NCI-H524 treated with DMSO at 0.1 percent for 48 hours (cell line): ENCODE results near the gene ECPAS.
"Not testable (repeated sequence)": the region's sequence is repeated elsewhere in the genome, so short reads cannot be mapped to it uniquely, and the experiment has no call there.

Source experiments
- DNase-seq: peaks from one replicate; lab custom pipeline; 2025; lab: John Stamatoyannopoulos, UW

ECPAS gene

GRCh38 chr9:111477677-111478076 is 6.5 kb downstream of the ECPAS start:
- DNase-seq: no peak

- DNase-seq: no peak
These were observed 9.0 kb downstream of the ECPAS start for GRCh38 chr9:111475195-111475594.

DNA sequence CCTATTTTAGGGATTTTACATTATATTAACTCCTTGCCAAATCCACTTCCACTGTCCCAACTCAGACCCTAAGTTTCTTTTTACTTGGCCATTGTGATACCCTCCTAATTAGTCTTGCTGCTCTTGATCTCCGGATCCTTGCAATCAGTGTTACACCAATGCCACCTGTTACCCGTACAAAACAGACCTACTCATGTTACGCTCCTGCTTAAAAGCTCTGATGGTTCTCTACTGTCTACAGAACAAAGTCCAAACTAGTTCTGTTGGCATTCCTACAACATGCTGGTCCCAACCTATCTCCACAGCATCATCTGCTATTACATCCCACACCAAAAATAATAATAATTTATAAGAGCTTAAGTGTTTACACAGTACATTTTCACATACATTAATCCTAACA is 9.8 kb downstream of the ECPAS start:
- peak; percentile 22 for DNase-seq

DNA sequence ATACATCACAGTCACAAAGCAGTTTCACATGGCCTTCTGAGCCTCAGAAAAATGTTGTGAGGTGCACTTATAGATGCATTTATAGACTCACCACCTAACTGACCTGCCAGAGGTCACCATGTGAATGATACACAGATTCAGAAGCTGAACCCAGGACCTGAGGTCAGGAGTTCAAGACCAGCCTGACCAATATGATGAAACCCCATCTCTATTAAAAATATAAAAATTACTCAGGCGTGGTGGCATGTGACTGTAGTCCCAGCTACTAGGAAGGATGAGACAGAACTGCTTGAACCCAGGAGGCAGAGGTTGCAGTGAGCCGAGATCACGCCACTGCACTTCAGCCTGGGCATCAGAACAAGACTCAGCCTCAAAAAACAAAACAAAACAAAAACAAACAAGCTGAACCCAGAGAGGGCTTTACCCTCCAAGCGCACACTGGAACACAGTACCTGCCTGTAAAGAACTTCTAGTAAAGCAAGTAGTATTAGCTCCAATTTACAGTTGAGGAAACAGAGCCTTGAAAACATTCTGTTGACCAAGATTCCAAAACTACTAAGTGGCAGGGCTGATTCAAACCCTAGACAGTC is 16.3 kb downstream of the ECPAS start:
- DNase-seq: no peak

DNA sequence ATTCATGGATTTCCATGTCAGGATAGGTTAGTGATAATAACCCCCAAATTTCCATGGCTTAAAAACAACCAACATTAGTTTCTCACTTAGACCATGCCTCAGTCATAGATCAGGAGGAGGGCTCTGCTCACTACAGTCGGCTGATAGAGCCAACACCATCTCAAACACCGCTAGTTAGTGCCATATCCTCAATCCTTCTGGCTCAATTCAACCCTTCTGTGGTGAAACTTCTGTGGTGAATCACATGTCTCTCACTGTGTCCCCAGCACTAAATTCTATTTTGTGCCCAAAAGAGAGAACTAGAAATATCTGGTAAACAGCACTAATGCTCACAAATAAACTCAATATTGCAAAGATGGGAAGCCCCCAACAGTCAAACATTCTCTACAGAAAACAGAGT is 21.1 kb downstream of the ECPAS start:
- no peak for DNase-seq

- DNase-seq: no peak
These were observed 25.8 kb downstream of the ECPAS start for GRCh38 chr9:111458139-111459009.

DNA sequence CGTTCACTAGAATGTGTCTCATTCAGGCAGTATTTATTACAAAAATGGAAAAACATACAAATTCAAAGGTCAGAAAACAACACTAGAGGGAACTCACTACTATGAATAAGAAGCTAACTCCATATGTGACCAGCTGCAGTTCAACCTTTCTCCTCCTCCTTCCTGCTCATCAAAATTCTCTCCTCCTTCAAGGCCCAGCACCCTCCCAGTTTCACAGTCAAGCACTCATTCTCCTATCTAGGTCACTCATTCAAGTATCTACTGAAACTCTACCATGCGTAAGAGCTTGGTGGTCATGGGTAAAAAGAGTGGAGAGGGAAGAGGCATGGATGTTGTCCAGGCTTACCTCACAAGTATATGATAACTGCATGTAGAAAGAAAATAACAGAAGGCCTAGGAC is 27.7 kb downstream of the ECPAS start:
- no peak for DNase-seq

DNA sequence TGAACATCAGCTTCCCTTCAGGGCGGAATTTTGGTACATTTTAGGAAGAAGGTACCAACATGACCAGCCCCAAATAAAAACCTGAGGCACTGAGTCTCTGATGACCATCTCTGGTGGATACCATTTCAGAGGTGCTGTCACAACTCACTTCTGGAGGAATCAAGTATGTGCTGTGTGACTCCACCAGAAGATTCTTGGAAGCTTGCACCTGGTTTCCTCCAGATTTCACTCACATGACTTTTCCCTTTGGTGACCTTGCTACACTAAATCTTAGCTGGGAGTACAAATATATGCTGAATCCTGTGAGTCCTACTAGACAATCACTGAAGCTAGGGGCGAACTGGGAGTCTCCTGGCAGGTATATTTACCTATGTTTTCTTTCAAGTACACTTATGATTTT is 28.5 kb downstream of the ECPAS start:
- no peak for DNase-seq

DNA sequence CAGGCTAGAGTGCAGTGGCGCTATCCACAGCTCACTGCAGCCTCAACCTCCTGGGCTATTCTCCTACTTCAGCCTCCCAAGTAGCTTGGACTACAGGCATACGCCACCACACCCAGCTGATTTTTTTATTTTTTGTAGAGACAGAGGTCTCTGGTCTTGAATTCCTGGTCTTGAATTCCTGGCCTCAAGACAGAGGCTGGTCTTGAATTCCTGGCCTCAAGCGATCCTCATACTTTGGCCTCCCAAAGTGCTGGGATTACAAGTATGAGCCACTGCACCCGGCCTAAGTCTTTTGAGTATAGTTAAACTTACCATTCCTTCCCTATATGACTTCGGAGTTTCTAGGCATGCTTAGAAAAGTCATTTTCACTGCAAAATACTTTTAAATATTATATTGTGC is 29.4 kb downstream of the ECPAS start:
- no peak for DNase-seq

- DNase-seq: no peak
These were observed 32.6 kb downstream of the ECPAS start for GRCh38 chr9:111451570-111451969.

DNA sequence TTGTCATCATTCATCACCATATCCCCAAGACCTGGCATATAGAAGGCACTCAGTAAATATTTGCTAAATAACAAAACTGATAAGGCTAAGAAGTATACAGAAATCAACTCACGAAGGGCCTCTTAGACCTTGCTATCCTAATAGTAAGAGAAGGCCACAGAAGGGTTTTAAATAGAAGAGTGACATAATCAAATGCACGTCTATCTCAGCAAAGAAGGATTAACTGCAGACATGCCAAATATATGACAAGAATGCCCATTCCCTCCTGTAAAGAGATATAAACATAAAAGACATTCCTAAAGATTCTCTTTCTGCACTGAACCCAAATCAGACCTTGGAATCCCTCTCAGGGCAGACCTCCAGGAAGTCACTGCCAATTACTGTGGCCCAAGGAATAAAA is 34.1 kb downstream of the ECPAS start:
- no peak for DNase-seq

- DNase-seq: no peak
These were observed 34.5 kb downstream of the ECPAS start for GRCh38 chr9:111449705-111450104.

DNA sequence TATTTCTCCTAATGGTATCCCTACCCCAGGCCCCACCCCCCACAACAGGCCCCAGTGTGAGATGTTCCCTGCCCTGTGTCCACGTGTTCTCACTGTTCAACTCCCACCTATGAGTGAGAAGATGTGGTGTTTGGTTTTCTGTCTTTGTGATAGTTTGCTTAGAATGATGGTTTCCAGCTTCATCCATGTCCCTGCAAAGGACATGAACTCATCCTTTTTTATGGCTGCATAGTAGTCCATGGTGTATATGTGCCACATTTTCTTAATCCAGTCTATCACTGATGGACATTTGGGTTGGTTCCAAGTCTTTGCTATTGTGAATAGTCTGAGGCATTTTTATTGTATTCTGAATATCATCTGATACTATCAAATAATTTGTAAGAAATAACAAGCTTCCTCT is 38.4 kb downstream of the ECPAS start:
- DNase-seq: not testable (repeated sequence)

DNA sequence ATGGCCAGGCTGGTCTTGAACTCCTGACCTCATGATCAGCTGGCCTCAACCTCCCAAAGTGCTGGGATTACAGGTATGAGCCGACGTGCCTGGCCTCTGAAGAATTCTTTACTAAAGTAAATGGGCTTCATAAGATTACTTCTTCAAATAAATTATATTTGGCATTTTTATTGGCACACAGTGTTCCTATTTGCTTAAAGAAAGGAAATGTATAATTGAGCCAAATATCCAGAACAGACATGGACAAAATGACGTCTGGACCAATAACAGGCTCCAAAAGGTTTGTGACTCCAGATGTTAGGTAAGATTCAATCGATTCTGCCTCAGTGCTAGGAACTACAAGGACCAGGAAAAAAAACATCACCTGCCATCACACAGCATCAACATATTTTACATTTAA is 40.7 kb downstream of the ECPAS start:
- DNase-seq: no peak

DNA sequence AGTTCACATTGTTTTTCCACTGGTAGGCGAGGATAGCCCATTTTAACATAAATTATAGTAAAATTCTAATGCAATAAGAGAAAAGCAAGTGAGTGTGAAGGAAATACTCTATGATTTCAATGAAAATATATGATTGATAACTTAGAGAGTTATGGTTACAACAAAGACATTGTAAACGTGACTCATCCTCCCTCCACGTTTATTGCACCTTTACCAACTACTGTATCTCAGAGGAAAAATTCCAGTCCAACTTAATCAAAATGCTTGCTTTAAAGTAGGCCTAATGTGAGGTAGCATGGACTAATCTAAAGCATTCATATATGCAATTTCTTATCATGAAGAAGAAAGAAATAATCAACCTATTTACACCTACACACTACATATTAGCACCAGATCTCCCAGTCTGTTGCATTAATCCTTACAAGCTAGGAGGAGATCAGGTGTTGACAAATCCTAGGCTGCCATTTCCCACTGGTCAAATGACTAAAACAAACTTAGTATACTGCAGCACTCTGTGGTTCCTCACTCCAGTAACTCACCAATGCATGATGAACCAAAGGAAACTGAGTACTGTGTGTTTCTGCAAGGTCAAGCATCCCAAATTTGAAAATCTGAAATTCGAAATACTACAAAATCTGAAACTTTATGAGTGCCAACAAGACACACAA is 41.7 kb downstream of the ECPAS start:
- no peak for DNase-seq

GRCh38 chr9:111440226-111440625 is 44.0 kb downstream of the ECPAS start:
- DNase-seq: no peak

DNA sequence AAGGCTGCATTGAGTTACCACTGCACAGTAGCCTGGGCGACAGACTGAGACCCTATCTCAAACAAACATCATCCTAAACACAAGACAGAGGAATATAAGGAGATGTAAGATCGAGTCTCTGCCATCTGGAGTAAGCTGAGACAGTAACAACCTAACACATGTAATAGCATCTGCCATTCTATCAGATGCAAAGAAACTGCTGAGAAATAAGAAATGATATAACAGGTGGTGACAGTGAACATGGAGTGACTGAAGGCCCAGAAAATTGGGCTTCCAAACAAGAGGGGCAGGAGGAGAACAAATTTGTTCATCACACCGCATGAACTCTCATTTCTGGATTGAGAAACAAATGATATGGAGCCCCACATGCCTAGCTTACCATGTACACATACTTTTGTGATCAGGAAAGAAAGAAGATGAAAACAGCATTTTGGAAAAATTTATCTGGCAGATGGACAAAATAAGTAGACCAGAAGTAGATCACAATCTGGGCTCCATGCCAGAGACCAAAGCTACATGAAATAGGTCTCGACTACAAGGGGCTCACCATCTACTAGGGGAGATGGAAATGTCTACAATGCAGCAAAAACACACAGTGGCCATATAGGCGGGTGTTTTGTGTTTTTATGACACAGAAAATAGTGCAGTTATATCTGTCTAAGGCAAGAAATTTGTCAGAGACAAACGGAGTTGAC is 45.5 kb downstream of the ECPAS start:
- peak; percentile 94 for DNase-seq

- DNase-seq: no peak
These were observed 47.6 kb downstream of the ECPAS start for GRCh38 chr9:111436571-111436970.

- DNase-seq: no peak
These were observed 51.1 kb downstream of the ECPAS start for GRCh38 chr9:111433082-111433481.

GRCh38 chr9:111431684-111432083 is 52.5 kb downstream of the ECPAS start:
- no peak for DNase-seq

DNA sequence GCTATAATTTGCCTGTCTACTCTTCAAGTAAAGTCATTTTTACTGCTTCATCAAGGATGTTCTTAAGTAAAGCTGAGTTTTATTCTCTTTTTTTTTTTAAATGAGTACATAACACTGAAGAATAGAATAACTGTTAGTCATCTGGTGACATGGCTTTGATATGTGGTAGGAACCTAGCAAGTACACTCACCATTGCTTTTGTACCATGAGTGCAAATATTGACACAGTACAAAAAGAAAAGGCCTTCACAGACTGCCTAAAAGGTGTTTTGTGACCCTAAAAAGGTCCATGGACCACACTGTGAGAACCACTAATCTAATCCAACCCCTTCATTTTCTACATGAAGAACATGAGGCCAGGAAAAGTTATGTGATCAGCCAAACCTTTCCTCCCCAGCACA is 55.0 kb downstream of the ECPAS start:
- DNase-seq: no peak

GRCh38 chr9:111427186-111427585 is 57.0 kb downstream of the ECPAS start:
- no peak for DNase-seq

DNA sequence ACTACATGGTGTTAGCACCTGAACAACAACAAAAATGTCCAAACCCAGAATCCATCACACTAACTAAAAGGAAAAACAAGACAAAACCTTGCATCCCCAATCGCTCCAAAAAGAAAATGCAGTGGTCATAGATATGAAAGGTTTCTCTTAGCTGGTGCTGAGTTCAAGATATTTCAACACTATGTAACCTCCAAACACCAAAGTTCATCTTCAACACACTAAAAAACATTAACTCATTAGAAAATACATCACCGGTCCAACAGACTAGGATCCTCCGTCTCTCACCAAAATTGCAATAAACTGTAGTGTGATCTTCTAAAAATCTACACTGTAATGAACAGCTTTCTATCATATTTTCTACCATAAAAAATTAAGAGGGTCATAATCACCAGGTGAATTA is 60.8 kb downstream of the ECPAS start:
- no peak for DNase-seq
